H1 (cell line): Measurements from ENCODE around the gene PHOSPHO1. TPM values are rescaled to one million over a fixed set of nuclear protein-coding genes. Genes with fewer than 3 reads are reported as not detected.

Experiments
- CTCF ChIA-PET: fragments of 300-600 bp; sonication (Branson Sonifier 250); formaldehyde crosslinking; loops from one replicate; lab custom pipeline; 2021; ENCODE audit not compliant: partially characterized antibody; lab: Charles Lee
- POLR2A ChIA-PET: fragments of 300-600 bp; sonication (Branson Sonifier 250); formaldehyde crosslinking; loops from one replicate; lab custom pipeline; 2021; ENCODE audit warnings: inconsistent platforms; ENCODE audit not compliant: partially characterized antibody; lab: Charles Lee
- DNase-seq, 2 experiments: peaks; one replicate each; pipeline versions ENCODE4 v3.0.0 to v3.0.0-alpha.2; 2010 to 2022; ENCODE audit warnings: low spot score in 2 of 2, low read depth in 1 of 2, mixed read lengths in 1 of 2
- FAIRE-seq: peaks from 2 replicates; lab custom pipeline; 2011; peaks lifted over from hg19 to GRCh38; lab: Jason Lieb, UNC
- H2AFZ ChIP-seq: 2 replicates; pipeline ENCODE4 v1.8.1; 2012; ENCODE audit warnings: low read length, inconsistent platforms
- H2AK5ac ChIP-seq: 2 replicates; pipeline ENCODE4 v1.6.1; 2013; ENCODE audit warnings: low read depth, low read length
- H2BK120ac ChIP-seq: replicated peaks from 2 replicates; pipeline ENCODE3; 2013; ENCODE audit warnings: low read depth, low read length, inconsistent platforms
- H2BK12ac ChIP-seq: 2 replicates; pipeline ENCODE4 v1.6.1; 2013; ENCODE audit warnings: low read depth, low read length
- H2BK15ac ChIP-seq: 2 replicates; pipeline ENCODE4 v1.6.1; 2013; ENCODE audit warnings: low read length
- H2BK20ac ChIP-seq: 2 replicates; pipeline ENCODE4 v1.6.1; 2013; ENCODE audit warnings: low read length
- H2BK5ac ChIP-seq: 2 replicates; pipeline ENCODE4 v1.6.1; 2013; ENCODE audit warnings: low read depth, low read length
- H3K14ac ChIP-seq: 2 replicates; pipeline ENCODE4 v1.6.1; 2013; ENCODE audit warnings: inconsistent platforms; ENCODE audit not compliant: insufficient read length
- H3K18ac ChIP-seq: 2 replicates; pipeline ENCODE4 v1.6.1; 2013; ENCODE audit warnings: low read length; ENCODE audit errors: extremely low read depth
- H3K23ac ChIP-seq: 2 replicates; pipeline ENCODE4 v1.6.1; 2013; ENCODE audit warnings: inconsistent platforms; ENCODE audit not compliant: insufficient read length
- H3K23me2 ChIP-seq: 2 replicates; pipeline ENCODE4 v1.6.1; 2013; ENCODE audit warnings: low read depth, low read length
- H3K27ac ChIP-seq: 2 replicates; pipeline ENCODE4 v1.6.1; 2011; ENCODE audit warnings: low read depth, low read length, inconsistent platforms
- H3K27me3 ChIP-seq, 4 experiments: replicated peaks in 1 of 4; 1 replicate in 1 of 4; 2 replicates in 3 of 4; pipeline versions ENCODE4 v1.6.1 to v1.8.1; 2011 to 2013; ENCODE audit warnings: low read length in 3 of 4, mild to moderate bottlenecking in 3 of 4, inconsistent platforms in 2 of 4, mixed read lengths in 2 of 4, moderate library complexity in 1 of 4; ENCODE audit not compliant: control insufficient read depth in 3 of 4, insufficient read depth in 3 of 4; ENCODE audit errors: extremely low read depth in 1 of 4
- H3K36me3 ChIP-seq, 4 experiments: 2 replicates each; pipeline versions ENCODE4 v1.6.1 to v1.8.1; 2011 to 2013; ENCODE audit warnings: mild to moderate bottlenecking in 4 of 4, low read length in 3 of 4, moderate library complexity in 2 of 4, control low read depth in 1 of 4, inconsistent platforms in 1 of 4; ENCODE audit not compliant: insufficient read depth in 4 of 4, control insufficient read depth in 2 of 4
- H3K4ac ChIP-seq: replicated peaks from 2 replicates; pipeline ENCODE3; 2013; ENCODE audit warnings: low read length, low read depth, mixed read lengths, inconsistent platforms; ENCODE audit not compliant: insufficient read length
- H3K4me1 ChIP-seq, 4 experiments: replicated peaks in 1 of 4; 1 replicate in 1 of 4; 2 replicates in 3 of 4; pipeline versions ENCODE4 v1.6.1 to v1.8.1; 2011 to 2013; ENCODE audit warnings: low read length in 3 of 4, inconsistent platforms in 2 of 4, mixed read lengths in 1 of 4; ENCODE audit not compliant: insufficient read depth in 4 of 4, control insufficient read depth in 3 of 4
- H3K4me2 ChIP-seq, 2 experiments: 2 replicates each; pipeline versions ENCODE4 v1.6.1 to v1.8.1; 2011 to 2013; ENCODE audit warnings: low read depth in 2 of 2, low read length in 2 of 2, control low read depth in 1 of 2, inconsistent platforms in 1 of 2, mild to moderate bottlenecking in 1 of 2; ENCODE audit not compliant: insufficient read depth in 1 of 2
- H3K4me3 ChIP-seq, 4 experiments: fragments of 200-600, 300-600 bp in 1 of 4; sonication (generic), shearing (Covaris generic), sonication (Bioruptor Twin) in 1 of 4; 2 replicates each; pipeline versions ENCODE4 v1.5.1 to v1.8.1; 2011 to 2016; ENCODE audit warnings: low read length in 4 of 4, low read depth in 3 of 4, control low read depth in 2 of 4, inconsistent platforms in 2 of 4, mild to moderate bottlenecking in 2 of 4, mixed read lengths in 1 of 4, moderate library complexity in 1 of 4; ENCODE audit not compliant: insufficient read depth in 2 of 4; ENCODE audit errors: extremely low read depth in 1 of 4
- H3K56ac ChIP-seq: replicated peaks from 2 replicates; pipeline ENCODE3; 2013; ENCODE audit warnings: low read depth, mild to moderate bottlenecking, mixed read lengths, low read length, inconsistent platforms; ENCODE audit not compliant: insufficient read length
- H3K79me1 ChIP-seq: 2 replicates; pipeline ENCODE4 v1.6.1; 2013; ENCODE audit warnings: low read depth, low read length, control low read depth
- H3K79me2 ChIP-seq, 2 experiments: 2 replicates each; pipeline versions ENCODE4 v1.6.1 to v1.8.1; 2012 to 2013; ENCODE audit warnings: low read length in 2 of 2, mild to moderate bottlenecking in 2 of 2, inconsistent platforms in 1 of 2; ENCODE audit not compliant: insufficient read depth in 2 of 2, control insufficient read depth in 1 of 2
- H3K9ac ChIP-seq, 4 experiments: replicated peaks in 1 of 4; 1 replicate in 1 of 4; 2 replicates in 3 of 4; pipeline versions ENCODE4 v1.6.1 to v1.8.1; 2011 to 2013; ENCODE audit warnings: low read depth in 3 of 4, low read length in 3 of 4, control low read depth in 2 of 4, mild to moderate bottlenecking in 2 of 4, moderate library complexity in 2 of 4, inconsistent platforms in 1 of 4; ENCODE audit errors: extremely low read depth in 1 of 4
- H3K9me3 ChIP-seq, 2 experiments: 2 replicates each; pipeline versions ENCODE4 v1.6.1 to v1.8.1; 2012 to 2013; ENCODE audit warnings: mild to moderate bottlenecking in 2 of 2, moderate library complexity in 2 of 2, control low read depth in 1 of 2, inconsistent platforms in 1 of 2, low read depth in 1 of 2, low read length in 1 of 2, mixed read lengths in 1 of 2; ENCODE audit not compliant: insufficient read depth in 2 of 2
- H4K20me1 ChIP-seq, 2 experiments: replicated peaks in 1 of 2; 2 replicates each; pipeline versions ENCODE3 to v1.8.1; 2011 to 2013; ENCODE audit warnings: inconsistent platforms in 2 of 2, low read length in 2 of 2, mild to moderate bottlenecking in 1 of 2; ENCODE audit not compliant: insufficient read depth in 2 of 2, control insufficient read depth in 1 of 2
- H4K5ac ChIP-seq: 2 replicates; pipeline ENCODE4 v1.6.1; 2013; ENCODE audit warnings: low read length, low read depth, mixed read lengths, inconsistent platforms; ENCODE audit not compliant: insufficient read length
- H4K8ac ChIP-seq: 2 replicates; pipeline ENCODE4 v1.8.0; 2013; ENCODE audit warnings: mild to moderate bottlenecking, moderate library complexity, low read length, inconsistent platforms; ENCODE audit not compliant: insufficient read depth; ENCODE audit errors: extremely low read depth
- H4K91ac ChIP-seq: replicated peaks from 2 replicates; pipeline ENCODE3; 2013; ENCODE audit warnings: low read length, mixed read lengths, inconsistent platforms; ENCODE audit not compliant: insufficient read length
- HDAC2 ChIP-seq, 2 experiments: fragments of 300-600 bp in 1 of 2; sonication (generic) in 1 of 2; IDR thresholded peaks; 2 replicates each; pipeline ENCODE4 v1.6.1; 2011 to 2012; ENCODE audit warnings: low read depth in 2 of 2, low read length in 2 of 2, mild to moderate bottlenecking in 2 of 2, moderate library complexity in 2 of 2, borderline replicate concordance in 1 of 2, inconsistent platforms in 1 of 2
- RFX5 ChIP-seq: IDR thresholded peaks from 2 replicates; pipeline ENCODE4 v1.6.1; 2011; ENCODE audit warnings: low read depth, low read length, improper control_type of control experiment, borderline replicate concordance
- WGBS, 2 experiments: shearing (Covaris generic) in 1 of 2; methylation state at CpG; one replicate each; pipeline versions ENCODE4 v1.1.6 to v1.1.7; 2013 to 2015; ENCODE audit warnings: low lambda C conversion rate in 2 of 2, mixed read lengths in 2 of 2, inconsistent platforms in 1 of 2, low coverage in 1 of 2, missing lambda C conversion rate in 1 of 2; ENCODE audit not compliant: insufficient replicate concordance in 2 of 2, insufficient coverage in 1 of 2, insufficient read length in 1 of 2; ENCODE audit errors: extremely low coverage in 1 of 2, missing lambda C conversion rate in 1 of 2; 5-methylcytosine and 5-hydroxymethylcytosine counted together
- polyA plus RNA-seq, 7 experiments: library from polyadenylated mRNA; depleted of rRNA in 3 of 7; stranded (reverse) in 5 of 7; unstranded in 2 of 7; fragments of >200 nt in 5 of 7; fragments of 200-250 nt in 2 of 7; gene quantifications; 1 replicate in 5 of 7; 2 replicates in 1 of 7; 4 replicates in 1 of 7; pipeline versions ENCODE4 v1.2.1 to v1.2.3, GENCODE V29; 2011 to 2013; ENCODE audit warnings: missing spikeins in 2 of 7, mixed read lengths in 2 of 7
- total RNA-seq: library from RNA; stranded (reverse); fragmentation: NEBNext Ultra II Directional; extraction: Animal tissue kit (Norgen Biotek cat#: 25700); gene quantifications from 2 replicates; pipeline ENCODE4 v1.2.1, GENCODE V29; 2021
- TF ChIP-seq, protein P1 (sequence below), 3 experiments: IDR thresholded peaks; 1 replicate in 2 of 3; 2 replicates in 1 of 3; pipeline versions ENCODE4 v1.5.1 to v1.6.1; 2011; ENCODE audit warnings: low read length in 3 of 3, mild to moderate bottlenecking in 3 of 3, inconsistent platforms in 2 of 3, low read depth in 1 of 3, moderate library complexity in 1 of 3; ENCODE audit not compliant: insufficient read depth in 1 of 3; ENCODE audit errors: control extremely low read depth in 1 of 3

Gene PHOSPHO1
- total and polyA plus RNA-seq, 2 of the 8 experiments (the other 6 are each of a cell fraction or from before 2014, with no cell fraction given) = 0.34 to 0.45 TPM

DNA sequence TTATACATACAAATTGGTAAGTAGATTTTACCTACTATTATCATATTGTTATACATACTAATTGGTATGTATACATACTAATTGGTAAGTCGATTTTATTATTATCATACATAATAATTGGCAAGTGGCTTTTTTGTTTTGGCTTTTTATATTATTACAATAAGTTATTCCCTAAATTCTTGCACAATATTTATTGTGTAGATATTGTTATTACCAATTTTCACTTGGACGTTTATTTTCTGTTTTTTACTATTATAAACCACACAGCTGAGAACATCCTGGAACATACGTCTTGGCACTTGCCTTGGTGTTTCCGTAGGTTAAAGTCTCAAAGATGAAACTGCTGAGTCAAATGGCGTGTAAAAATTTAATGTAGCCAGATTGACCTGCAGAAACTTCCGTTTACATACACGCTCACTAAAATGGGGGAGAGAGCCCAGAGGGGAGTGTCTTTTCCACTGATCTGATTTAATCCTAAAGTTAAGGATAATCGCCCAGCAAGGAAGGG, 39.1 kb downstream of the PHOSPHO1 start:
- Histone ChIP-seq H3K36me3 (no peaks in the 10 kb centered on the region), H2BK5ac (0 out of 2 replicates have a peak overlapping the region, but pooled peaks have one; percentile 95), H3K27ac (peak overlapping the region; percentile 82; the same call in 1 of the 2 replicates), H2BK20ac (no peak overlapping the region), H3K27me3 (no peaks in the 10 kb centered on the region), H4K5ac (no peak overlapping the region), H3K14ac (no peak overlapping the region), H2BK15ac (no peak overlapping the region; the same call in 1 of the 2 replicates), H3K23me2 (peaks cover 13% of the 10 kb centered on the region), H3K4ac (no peak overlapping the region), H2AK5ac (no peak overlapping the region), H3K79me1 (no peaks in the 10 kb centered on the region), H3K9me3 (no peaks in the 10 kb centered on the region), H3K4me1 (peaks cover 0 to 3% (median 1%) of the 10 kb centered on the region in 4 experiments; a peak in 1 of 7 replicates), H3K79me2 (no peaks in the 10 kb centered on the region), H3K9ac (peak overlapping the region; percentile 56 to 88 (median 72); a peak in 6 of 7 replicates), H2BK120ac (no peak overlapping the region), H4K91ac (peak overlapping the region; percentile 87), H3K4me2 (peak overlapping the region; percentile 86 to 99), H4K8ac (no peak overlapping the region), H2AFZ (peak overlapping the region; percentile 79), H3K56ac (no peak overlapping the region), H3K23ac (no peak overlapping the region), H3K18ac (peak overlapping the region; percentile 96; the same call in 1 of the 2 replicates), H3K4me3 (peak overlapping the region; percentile 78 to 97 (median 95)), H2BK12ac (no peak overlapping the region; the same call in 1 of the 2 replicates), H4K20me1 (no peaks in the 10 kb centered on the region)
- TF ChIP-seq, protein P1, sequence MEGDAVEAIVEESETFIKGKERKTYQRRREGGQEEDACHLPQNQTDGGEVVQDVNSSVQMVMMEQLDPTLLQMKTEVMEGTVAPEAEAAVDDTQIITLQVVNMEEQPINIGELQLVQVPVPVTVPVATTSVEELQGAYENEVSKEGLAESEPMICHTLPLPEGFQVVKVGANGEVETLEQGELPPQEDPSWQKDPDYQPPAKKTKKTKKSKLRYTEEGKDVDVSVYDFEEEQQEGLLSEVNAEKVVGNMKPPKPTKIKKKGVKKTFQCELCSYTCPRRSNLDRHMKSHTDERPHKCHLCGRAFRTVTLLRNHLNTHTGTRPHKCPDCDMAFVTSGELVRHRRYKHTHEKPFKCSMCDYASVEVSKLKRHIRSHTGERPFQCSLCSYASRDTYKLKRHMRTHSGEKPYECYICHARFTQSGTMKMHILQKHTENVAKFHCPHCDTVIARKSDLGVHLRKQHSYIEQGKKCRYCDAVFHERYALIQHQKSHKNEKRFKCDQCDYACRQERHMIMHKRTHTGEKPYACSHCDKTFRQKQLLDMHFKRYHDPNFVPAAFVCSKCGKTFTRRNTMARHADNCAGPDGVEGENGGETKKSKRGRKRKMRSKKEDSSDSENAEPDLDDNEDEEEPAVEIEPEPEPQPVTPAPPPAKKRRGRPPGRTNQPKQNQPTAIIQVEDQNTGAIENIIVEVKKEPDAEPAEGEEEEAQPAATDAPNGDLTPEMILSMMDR (IDR thresholded peaks at IDR 0.05; ENCODE audit: control extremely low read depth in 1 of 3, insufficient read depth in 1 of 3, low read depth in 1 of 3, low read length in 3 of 3) = peak in 1 of 3 experiments; percentile 8; a peak in 1 of 4 replicates
- TF ChIP-seq RFX5 (no peak), HDAC2 (IDR thresholded peaks at IDR 0.05; ENCODE audit: borderline replicate concordance in 1 of 2, low read depth in 2 of 2, low read length in 2 of 2) (no peak)
- DNase-seq (no peak), FAIRE-seq (no peak)
- POLR2A ChIA-PET = interaction anchor here (1.2 to 3.8 kb wide), 6 partner anchors 8 to 196 kb away, joined by 3 to 13 read pairs (median 6); partner anchors contain the start of gene PHOSPHO1
- WGBS, 2 experiments = 10% methylated on average over 8 of the region's 8 CpGs; no CpG with 5 or more reads in 1 of the 2 experiments
- CTCF ChIA-PET = interaction anchor here (0.6 to 1.5 kb wide), 7 partner anchors 10 to 99 kb away, joined by 3 to 7 read pairs (median 4); no protein-coding TSS in a partner anchor
